HG03159 (cell line): ENCODE measurements around the gene OR13C4.
"Not testable (repeated sequence)": the region's sequence is repeated elsewhere in the genome, so short reads cannot be mapped to it uniquely, and the experiment has no call there.

ENCODE experiments used
- ATAC-seq: cut with Tn5 transposase; IDR thresholded peaks from one replicate; pipeline ENCODE4 v1.9.1; 2021; ENCODE audit warnings: mild to moderate bottlenecking, moderate library complexity; ENCODE audit not compliant: unreplicated experiment

The OR13C4 gene

DNA sequence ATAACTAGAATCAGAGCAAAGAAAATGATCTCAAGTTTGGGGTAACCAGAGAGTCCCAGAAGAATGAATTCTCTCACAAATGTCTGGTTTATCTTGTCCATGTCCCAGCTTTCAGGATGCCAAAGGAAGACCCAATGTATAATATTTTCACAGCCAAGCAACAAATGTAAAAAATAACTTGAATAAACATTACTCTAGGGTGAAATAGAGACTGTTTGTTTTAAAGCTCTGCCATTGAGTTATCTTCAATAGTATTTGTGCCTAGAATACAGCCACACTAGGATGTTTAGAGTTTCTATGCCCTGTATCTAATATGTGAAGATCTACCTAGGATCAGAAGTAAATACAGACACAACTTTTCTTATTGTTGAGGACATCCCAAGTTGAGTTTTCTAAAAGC is at the start of gene OR13C4:
TSS of gene OR13C4 (minus strand) at position 101 of the 400 bp plus-strand sequence. CDS start at position 101, 0 bp downstream.
- ATAC-seq, result no peak

DNA sequence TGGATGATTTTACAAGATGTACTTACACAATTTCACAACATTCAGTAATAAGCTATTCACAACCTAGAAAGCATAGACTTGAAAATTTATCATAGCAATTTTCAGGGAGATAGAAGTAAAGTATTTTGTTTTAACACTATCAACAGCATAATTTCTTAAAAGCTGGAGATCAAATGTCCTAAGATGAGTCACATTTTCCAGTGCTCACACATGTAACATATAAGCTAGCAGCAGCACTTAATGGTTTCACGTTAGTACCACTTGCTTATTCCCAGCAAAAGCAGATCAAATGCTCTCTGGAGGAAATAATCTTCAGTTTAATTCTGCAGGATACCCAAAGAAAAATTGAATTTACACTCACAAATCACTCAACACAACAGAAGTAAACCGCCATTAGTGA is 48.4 kb upstream of the OR13C4 start:
- ATAC-seq, result no peak

DNA sequence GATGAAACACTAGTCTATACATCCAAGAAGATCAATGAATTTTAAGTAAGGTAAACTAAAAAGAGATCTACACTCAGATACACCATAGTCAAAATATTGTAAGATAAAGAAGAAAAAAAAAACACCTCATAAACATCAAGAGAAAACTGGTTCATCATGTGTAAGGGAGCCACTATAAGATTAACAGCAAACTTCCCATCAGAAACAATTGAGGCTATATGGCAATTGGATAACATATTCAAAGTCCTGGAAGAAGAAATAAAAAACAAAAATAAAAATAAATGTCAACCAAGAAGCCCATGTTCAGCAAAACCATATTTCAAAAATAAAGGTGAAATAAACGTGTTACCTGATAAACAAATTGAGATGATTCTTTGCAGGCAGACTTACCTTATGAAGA is 45.6 kb upstream of the OR13C4 start:
- ATAC-seq, result no peak

DNA sequence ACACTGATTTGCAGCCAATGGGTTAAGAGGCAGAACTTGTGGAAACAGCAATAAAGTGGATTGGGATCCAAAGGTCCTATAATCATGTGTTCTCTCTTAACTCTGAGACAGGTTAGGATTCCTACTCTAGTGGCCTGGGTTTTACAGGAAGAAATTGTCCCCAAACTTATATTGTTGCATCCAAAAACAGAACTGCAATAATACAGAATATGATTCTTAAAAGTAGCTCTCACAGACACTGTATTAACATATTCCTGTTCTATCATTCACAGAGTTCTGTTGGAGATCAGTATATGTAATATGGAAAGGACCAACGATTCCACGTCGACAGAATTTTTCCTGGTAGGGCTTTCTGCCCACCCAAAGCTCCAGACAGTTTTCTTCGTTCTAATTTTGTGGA is 41.9 kb upstream of the OR13C4 start, which contains the start of gene OR13C8:
TSS of gene OR13C8 (plus strand) at position 301 of the 400 bp plus-strand sequence. CDS start at position 301, 0 bp downstream.
- ATAC-seq, result no peak

DNA sequence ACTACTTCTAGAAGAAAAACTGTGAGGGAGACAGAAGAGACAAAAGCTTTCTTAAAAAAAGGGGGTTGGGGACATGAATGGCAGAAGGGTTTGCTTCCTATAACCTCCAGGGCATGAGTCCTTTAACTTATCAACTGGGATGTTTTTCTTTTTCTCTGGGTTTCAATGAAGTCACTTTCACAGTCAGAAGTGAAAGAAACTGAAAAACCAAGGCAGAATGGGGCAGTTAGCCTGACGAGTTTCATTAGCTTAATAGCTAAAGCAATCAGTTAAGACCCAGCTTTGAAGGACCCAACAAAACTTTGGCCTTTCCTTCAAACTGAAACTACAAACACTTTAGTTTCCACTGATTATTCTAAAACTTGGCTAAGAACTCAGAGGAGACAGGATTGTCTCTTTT is 37.3 kb upstream of the OR13C4 start:
- ATAC-seq, result no peak

DNA sequence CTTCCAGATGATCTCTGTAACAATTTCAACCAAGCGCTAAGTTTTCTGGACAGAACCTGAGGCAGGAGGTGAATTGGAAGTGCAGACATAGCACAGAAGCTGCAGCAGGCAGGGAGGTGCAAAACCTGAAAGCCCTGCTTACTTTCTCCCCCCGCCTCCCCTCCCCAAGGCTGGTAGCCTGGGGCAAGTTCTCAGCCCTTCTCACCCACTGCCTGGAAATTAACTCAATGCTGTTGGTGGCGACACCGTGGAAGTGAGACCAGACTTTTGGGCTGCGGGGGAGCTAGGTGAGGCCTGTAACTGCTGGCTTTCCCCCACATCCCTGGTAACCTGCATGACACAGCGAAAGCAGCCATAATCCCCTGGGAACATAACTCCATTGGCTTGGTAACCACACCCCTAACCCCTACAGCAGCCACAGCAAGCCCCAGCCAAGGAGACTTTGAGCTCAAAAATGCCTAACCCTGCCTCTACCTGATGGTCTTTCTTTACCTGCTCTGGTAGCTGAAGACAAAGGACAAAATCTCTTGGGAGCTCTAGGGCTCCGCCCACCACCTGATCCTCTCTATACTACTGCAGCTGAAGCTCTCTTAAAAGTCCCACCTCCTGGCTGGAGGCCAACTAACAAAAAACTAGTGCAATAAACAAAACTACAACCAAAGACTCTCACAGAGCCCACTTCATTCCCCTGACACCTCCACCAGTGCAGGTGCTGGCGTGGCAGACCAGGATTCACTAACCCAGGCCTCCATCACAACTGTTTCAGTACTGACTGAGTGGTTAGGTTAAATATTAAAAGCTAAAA is 30.0 kb upstream of the OR13C4 start:
- no peak for ATAC-seq

DNA sequence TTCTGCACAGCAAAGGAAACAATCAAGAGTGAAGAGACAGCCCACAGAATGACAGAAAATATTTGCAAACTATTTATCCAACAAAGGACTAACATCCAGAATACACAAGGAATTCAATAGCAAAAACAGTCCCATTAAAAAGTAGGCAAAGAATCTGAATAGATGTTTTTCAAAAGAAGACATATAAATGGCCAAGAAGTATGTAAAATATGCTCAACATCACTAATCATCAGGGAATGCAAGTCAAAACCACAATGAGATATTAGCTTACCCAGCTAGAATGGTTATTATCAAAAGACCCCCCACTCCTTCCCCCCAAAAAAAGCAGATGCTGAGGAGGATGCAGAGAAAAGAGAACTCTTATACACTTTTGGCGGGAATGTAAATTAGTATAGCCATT is 28.5 kb upstream of the OR13C4 start:
- no peak for ATAC-seq

DNA sequence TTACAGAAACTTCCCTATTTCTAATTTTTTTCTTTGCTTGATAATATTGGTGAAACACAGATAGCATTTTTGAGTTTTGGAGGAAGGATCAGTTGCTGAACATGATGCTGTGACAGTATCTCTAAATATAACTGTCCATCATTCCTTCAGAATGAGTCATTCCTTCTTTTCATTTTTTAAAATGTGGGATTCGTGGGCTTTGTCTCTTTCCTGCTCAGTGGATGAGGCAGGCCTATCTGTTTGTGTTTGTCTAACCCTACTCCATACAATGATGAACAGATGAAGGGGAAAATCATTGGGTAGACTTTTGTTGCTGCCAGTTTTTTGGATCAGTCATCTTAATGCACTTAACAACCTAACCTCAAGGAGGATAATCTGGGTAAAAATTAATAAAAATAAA is 26.3 kb upstream of the OR13C4 start:
- no peak for ATAC-seq

DNA sequence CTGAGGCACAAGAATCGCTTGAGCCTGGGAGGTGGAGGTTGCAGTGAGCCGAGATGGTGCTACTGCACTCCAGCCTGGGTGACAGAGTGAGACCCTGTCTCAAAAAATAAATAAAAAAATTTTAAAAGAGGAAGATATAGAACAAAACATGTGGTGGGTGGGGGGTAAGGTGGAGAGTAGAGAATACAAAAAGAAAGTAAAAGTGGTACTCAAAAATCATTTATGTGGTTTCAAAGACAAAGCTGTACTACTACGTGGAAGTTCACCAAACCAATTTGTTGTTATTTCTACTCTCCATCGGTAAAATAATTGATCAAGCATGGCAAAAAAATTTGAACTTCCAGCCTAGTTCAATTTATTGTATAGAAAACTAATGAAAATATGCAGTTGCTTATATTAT is 17.6 kb upstream of the OR13C4 start:
- no peak for ATAC-seq

DNA sequence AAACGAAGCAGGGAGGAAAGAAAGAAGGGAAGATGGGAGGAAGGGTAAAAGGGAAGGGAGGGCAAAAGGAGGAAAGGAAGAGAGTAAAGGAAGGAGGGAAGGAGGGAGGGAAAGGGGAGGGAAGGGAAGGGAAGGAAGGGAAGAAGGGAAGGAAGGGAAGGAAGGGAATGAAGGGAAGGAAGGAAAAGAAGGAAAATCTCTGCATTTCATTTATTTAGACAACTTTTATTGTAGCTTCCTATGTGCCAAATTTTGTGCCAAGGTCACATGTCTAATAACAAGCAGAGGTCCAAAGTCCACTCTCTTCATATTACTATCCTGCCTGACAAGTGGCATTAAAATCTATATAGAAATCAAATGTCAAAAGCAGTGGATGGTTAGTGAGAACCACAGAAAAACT is 12.3 kb upstream of the OR13C4 start:
- ATAC-seq, result no peak

DNA sequence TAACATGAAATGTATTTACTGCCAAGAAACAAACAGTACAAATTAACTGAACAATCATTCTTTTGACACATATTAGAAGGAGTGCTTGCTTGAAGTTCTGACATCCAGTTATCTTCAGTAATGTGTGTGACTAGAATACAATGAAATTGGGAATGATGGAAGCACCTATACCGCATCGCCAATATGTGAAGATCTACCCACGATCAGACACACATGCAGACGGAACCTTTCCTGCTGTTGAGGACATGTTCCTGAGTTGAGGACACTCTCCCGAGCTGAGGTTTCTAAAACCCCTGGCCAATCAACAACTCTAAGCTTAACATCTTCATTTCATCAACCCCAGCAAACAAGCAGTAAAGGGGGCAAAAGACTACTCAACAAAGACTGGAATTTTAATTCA is 9.7 kb upstream of the OR13C4 start, which contains the start of gene OR13C3:
TSS of gene OR13C3 (minus strand) at position 101 of the 400 bp plus-strand sequence. CDS start 133 bp downstream, outside the sequence.
- no peak for ATAC-seq

DNA sequence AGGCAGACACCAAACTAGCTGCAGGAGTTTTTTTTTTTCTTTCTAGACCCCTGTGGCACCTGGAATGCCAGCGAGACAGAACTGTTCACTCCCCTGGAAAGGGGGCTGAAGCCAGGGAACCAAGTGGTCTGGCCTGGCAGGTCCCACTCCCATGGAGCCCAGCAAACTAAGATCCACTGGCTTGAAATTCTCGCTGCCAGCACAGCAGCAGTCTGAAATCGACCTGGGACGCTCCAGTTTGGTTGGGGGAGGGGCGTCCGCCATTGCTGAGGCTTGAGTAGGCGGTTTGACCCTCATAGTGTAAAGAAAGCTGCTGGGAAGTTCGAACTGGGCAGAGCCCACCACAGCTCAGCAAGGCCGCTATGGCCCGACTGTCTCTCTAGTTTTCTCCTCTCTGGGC is 6.8 kb downstream of the OR13C4 start:
- ATAC-seq, result not testable (repeated sequence)

DNA sequence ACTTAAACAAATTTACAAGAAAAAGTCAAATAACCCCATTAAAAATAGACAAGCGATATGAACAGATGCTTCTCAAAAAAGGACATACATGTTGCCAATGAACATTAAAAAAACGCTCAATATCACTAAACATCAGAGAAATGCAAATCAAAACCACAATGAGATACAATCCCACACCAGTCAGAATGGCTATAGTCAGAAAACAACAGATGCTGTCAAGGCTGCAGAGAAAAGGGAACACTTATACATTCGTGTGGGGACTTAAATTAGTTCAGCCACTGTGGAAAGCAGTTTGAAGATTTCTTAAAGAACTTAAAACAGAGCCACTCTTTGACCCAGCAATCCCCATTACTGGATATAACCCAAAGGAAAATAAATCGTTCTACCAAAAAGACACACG is 12.1 kb downstream of the OR13C4 start:
- no peak for ATAC-seq

DNA sequence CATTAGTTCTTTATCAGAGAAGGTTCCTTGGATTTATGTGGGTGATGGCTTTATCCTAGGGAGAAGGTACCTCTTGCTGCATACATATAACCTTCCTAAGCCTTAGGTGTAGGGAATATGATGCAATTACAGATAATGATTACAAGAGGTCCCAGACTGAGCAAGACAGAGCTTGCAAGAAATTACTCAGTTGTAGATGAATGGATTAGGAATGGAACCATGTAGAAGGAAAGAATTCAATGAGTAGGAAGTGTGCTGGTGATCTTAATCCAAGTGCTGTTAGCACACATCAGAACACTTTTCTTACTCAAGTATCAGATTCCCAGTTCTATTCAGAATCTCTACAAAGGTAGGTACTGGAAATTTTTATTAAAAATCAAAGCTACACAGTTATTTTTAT is 20.4 kb downstream of the OR13C4 start:
- ATAC-seq, result no peak

DNA sequence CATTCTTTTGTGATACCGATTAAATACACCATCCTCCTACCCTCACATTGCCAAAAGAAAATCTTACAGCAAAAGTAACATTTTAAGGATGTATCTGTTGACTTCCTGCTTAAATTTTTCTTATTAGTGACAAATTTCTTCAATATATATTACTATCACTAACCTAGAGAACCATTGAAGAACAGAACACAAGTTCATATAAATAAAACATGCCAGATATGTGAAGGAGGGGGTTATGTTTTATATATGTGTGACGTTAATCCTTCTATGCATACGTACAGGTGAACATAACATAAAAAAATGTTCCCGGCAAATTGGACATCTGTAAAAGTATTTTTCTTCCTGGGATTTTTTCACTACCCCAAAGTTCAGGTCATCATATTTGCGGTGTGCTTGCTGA is 23.0 kb downstream of the OR13C4 start, which contains the start of gene OR13F1:
TSS of gene OR13F1 (plus strand) at position 301 of the 400 bp plus-strand sequence. CDS start at position 301, 0 bp downstream.
- no peak for ATAC-seq

DNA sequence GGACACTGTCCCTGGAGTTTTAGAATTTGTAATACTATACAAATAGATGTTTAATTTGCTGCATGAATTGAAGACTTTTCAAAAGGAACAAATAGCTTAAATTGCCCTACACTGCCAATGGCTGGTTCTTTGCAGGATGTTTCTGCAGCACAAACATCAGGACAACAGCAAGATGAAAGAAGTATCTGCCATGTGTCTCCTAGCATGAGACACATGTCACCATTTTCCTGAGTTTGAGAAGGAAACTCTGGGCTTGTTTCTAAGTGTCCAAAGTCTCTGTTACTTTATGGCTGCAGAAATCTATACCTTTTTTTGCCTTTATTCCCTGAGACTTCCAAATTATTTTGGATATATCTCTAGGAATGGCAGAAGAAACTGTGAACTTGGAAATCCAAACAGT is 23.6 kb downstream of the OR13C4 start:
- no peak for ATAC-seq

DNA sequence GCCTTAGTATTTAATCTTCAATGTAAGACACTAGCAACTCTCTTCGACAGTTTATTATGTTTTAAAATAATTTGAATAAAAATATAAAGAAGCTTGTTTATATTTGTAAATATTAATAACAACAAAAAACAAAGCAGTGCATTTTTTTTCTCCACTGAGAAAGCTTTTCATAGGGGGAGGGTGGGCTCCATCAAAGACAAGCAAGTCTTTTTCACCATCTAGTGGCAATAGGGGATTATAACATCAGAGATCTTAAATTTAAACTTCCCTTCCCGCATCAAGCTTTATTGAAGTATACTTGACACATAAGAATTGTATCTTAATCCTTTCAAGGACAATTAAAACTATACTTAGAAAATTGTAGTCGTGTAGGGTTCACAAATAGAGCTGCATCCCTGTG is 32.2 kb downstream of the OR13C4 start:
- no peak for ATAC-seq

DNA sequence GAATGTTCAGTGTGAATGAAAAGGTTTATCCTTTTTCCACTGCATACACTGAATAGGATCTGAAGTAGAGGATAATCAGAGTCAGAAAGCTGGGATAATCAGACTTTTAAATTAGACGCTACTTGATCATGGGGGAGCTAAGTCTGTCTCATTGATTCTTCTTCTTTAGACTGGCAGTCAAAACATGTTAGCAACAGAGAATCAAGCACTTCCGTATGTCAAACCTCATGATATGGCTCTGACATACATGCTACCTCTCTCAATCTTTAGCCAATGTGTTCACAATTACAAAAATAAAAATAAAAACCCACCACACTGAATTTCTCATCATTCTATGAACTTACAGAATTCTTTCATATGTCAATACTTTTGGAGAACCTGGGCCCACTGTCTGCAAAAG is 42.0 kb downstream of the OR13C4 start:
- no peak for ATAC-seq

DNA sequence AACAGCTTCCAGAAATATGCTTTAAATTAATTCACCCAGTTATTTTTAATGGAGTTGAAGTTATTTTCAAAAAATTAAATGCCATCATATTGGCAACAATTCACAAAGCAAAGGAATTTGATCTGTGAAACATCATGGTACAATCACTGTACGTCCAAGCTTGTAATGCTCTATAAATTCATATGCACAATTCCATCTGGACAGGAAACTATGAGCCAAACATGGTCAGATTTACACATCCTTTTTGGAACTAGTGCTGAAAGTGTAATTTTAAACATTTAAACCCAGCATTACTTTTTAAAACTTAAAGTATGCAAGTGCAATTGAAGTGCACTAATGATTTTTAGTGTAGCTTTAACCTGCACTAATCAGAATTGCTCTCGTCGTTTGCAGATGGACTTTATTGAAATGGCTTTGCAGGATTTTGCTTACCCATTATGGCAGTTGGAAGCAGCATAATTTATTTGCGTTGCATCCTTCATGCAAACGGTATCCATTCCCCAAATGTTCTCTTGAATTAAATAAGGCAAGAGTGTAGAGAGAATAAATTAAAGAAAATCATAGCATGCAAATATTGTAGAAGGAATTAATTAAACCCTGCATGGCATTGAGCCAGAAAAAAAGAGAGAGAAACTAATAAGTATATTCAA is 44.0 kb downstream of the OR13C4 start:
- no peak for ATAC-seq
